Esophagus (tissue), 2 donors: ENCODE results near the gene DMD. TPM values are rescaled to one million over a fixed set of nuclear protein-coding genes. Genes with fewer than 3 reads are reported as not detected.

Experiments
- H3K27ac ChIP-seq, 2 donors: one replicate each; pipeline ENCODE4 v1.5.1; 2013; ENCODE audit warnings: low read depth in 2 of 2, mild to moderate bottlenecking in 2 of 2, inconsistent platforms in 1 of 2, low read length in 1 of 2, moderate library complexity in 1 of 2
- H3K27me3 ChIP-seq, 2 donors: one replicate each; pipeline ENCODE4 v1.6.1; 2013; ENCODE audit warnings: low read length in 2 of 2, control low read depth in 1 of 2, mild to moderate bottlenecking in 1 of 2; ENCODE audit not compliant: insufficient read depth in 2 of 2, control insufficient read depth in 1 of 2
- H3K36me3 ChIP-seq, 2 donors: one replicate each; pipeline ENCODE4 v1.6.1; 2013; ENCODE audit warnings: low read length in 1 of 2; ENCODE audit not compliant: control insufficient read depth in 2 of 2, insufficient read depth in 2 of 2
- H3K4me1 ChIP-seq, 2 donors: one replicate each; pipeline ENCODE4 v1.6.1; 2013; ENCODE audit warnings: low read length in 1 of 2; ENCODE audit not compliant: control insufficient read depth in 2 of 2, insufficient read depth in 2 of 2
- H3K4me3 ChIP-seq, 2 donors: one replicate each; pipeline ENCODE4 v1.5.1; 2013; ENCODE audit warnings: low read length in 2 of 2, mild to moderate bottlenecking in 2 of 2, low read depth in 1 of 2, moderate library complexity in 1 of 2
- H3K9me3 ChIP-seq, 2 donors: one replicate each; pipeline ENCODE4 v1.6.1; 2013; ENCODE audit warnings: mild to moderate bottlenecking in 2 of 2, low read depth in 1 of 2, low read length in 1 of 2, moderate library complexity in 1 of 2; ENCODE audit not compliant: control insufficient read depth in 2 of 2, insufficient read depth in 1 of 2
- WGBS, 2 donors: extraction: QIAGEN DNeasy Blood & Tissue Kit; methylation state at CpG; one replicate each; pipeline ENCODE4 v1.1.7; 2013; 5-methylcytosine and 5-hydroxymethylcytosine counted together
- polyA plus RNA-seq, 2 donors: library from polyadenylated mRNA; stranded (reverse); fragments of 200-250 nt; gene quantifications; one replicate each; pipeline ENCODE4 v1.2.3, GENCODE V29; 2013
- donor health status: healthy with polysubstance abuse.
- donor health status: Bipolar disorder and iron deficiency.

The DMD gene
- polyA plus RNA-seq, 2 donors = 2.4 to 3.6 TPM

DNA sequence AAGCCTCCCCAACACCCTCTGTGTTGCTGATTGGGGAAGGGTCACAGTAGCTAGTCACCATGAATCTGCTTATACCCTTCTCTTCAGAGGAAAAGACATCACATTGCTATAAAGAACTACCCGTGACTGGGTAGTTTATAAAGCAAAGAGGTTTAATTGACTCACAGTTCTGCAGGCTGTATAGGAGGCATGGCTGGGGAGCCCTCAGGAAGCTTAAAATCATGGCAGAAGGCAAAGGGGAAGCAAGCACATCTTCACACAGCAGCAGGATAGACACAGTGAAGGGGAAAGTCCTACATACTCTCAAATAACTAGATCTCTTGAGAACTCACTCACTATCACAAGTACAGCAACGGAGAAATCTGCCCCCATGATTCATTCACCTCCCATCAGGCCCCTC, 1910.1 kb downstream of the DMD start:
- H3K9me3 ChIP-seq = no peaks in the 10 kb centered on the region
- H3K4me3 ChIP-seq = no peak overlapping the region
- no peak overlapping the region for H3K27ac ChIP-seq
- H3K4me1 ChIP-seq = no peaks in the 10 kb centered on the region
- 66 to 70% methylated on average over 2 of the region's 2 CpGs for WGBS, 2 donors
- H3K36me3 ChIP-seq = no peaks in the 10 kb centered on the region
- H3K27me3 ChIP-seq = no peaks in the 10 kb centered on the region

DNA sequence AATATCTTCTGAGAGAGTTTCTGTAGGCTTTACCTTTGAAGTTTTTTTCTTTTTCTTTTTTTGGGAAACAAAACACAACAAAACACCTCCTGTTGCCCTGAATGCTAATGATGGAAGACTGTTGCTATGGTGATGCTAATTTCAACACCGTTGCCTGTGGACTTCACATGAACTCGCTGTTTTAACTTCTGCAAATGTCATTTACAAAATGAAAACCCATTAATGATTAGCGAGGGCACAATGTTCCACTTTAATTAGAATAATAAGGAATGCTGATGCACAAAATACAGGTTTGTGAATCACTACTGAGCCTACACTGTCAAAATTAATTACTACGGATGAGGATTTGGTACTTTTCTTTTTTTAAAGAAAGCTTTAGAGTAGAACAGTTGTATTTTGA, 1912.4 kb downstream of the DMD start:
- Histone ChIP-seq H3K36me3 (no peaks in the 10 kb centered on the region), H3K27me3 (no peaks in the 10 kb centered on the region), H3K9me3 (no peaks in the 10 kb centered on the region), H3K4me1 (no peaks in the 10 kb centered on the region), H3K4me3 (no peak overlapping the region), H3K27ac (no peak overlapping the region)
- 37 to 49% methylated on average over 4 of the region's 4 CpGs for WGBS, 2 donors

DNA sequence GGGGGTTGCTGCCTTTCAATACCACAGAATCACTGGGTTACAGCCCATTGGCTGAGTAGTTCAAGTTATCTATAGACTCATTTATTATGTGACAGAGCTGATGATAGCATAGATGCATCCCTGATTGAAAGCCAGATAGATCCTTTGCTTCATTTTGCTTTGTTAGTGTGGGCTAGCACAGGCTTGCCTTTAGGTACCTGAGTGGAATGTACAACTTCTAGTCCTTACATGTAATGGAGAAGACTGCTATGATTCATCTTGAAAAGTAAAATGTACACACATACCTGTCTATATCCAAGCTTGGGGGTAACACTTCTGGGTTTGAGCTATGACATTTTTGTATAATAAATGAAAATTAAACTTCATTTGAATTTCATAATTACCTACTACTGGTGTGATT, 1913.5 kb downstream of the DMD start:
- no peaks in the 10 kb centered on the region for H3K27me3 ChIP-seq
- H3K4me3 ChIP-seq = no peak overlapping the region
- H3K36me3 ChIP-seq = no peaks in the 10 kb centered on the region
- H3K9me3 ChIP-seq = no peaks in the 10 kb centered on the region
- no peak overlapping the region for H3K27ac ChIP-seq
- H3K4me1 ChIP-seq = no peaks in the 10 kb centered on the region

DNA sequence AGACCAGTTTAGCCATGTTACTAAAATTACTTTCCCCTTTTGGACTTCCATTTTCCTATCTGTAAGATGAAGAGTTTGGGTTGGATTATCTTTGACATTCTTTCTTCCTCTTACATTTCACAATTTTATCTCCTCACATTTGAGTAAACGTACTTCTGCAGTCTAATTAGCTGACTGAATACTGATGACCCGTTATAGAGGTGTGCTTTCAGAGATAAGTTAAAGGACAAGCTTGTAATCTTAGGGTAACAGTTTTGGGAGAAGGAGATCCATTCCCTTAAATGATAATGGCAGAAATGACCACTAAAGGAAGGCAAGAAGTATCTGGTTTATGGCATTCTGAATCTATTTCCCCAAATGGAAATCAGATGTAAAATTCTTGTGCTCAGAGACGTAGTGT, 1916.9 kb downstream of the DMD start:
- H3K4me3 ChIP-seq = no peak overlapping the region
- 74 to 92% methylated on average over 3 of the region's 3 CpGs for WGBS, 2 donors
- H3K36me3 ChIP-seq = no peaks in the 10 kb centered on the region
- H3K4me1 ChIP-seq = no peaks in the 10 kb centered on the region
- H3K27me3 ChIP-seq = no peaks in the 10 kb centered on the region
- no peaks in the 10 kb centered on the region for H3K9me3 ChIP-seq
- no peak overlapping the region for H3K27ac ChIP-seq

DNA sequence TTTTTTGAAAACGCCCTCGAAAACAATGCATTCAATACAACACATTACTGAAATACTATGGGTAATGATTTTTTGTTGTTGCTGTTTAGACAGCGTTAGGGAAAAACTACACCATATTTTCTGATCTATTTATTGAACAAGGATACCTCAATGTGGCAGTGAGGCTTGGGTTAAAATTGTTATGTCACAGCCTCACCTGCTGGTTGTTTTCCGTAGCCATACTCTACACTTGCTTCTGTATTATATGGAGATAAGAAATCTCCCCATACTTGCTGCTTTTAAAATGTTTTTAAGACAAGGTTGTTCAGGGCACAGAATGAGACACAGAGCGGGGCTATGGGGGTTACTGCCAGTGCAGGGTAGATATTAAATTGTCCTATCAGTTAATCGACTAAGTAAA, 1917.9 kb downstream of the DMD start:
- Histone ChIP-seq H3K9me3 (no peaks in the 10 kb centered on the region), H3K4me3 (no peak overlapping the region), H3K36me3 (no peaks in the 10 kb centered on the region), H3K4me1 (no peaks in the 10 kb centered on the region), H3K27me3 (no peaks in the 10 kb centered on the region), H3K27ac (no peak overlapping the region)
- 73 to 76% methylated on average over 6 of the region's 6 CpGs for WGBS, 2 donors

DNA sequence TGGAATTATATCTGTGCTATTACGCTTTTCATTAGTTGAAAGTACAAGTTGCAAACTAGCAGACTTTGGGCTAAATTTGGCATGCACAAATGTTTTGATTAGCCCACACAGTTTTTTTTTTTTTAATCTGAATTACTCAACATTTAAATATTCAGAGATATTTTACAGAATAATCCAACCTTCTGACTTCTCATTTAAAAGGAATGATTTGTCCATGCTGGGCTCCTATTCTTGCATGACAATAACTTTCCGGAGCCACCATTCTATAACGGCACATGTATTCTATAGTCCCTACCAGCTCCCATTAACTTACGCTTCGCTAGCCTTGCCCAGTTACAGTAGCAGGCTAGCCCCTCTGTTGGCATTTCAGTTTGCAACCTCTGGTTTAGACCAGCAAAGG, 1920.2 kb downstream of the DMD start:
- Histone ChIP-seq H3K36me3 (no peaks in the 10 kb centered on the region), H3K27ac (no peak overlapping the region), H3K27me3 (no peaks in the 10 kb centered on the region), H3K9me3 (no peaks in the 10 kb centered on the region), H3K4me1 (no peaks in the 10 kb centered on the region), H3K4me3 (no peak overlapping the region)
- 86 to 89% methylated on average over 5 of the region's 5 CpGs for WGBS, 2 donors

DNA sequence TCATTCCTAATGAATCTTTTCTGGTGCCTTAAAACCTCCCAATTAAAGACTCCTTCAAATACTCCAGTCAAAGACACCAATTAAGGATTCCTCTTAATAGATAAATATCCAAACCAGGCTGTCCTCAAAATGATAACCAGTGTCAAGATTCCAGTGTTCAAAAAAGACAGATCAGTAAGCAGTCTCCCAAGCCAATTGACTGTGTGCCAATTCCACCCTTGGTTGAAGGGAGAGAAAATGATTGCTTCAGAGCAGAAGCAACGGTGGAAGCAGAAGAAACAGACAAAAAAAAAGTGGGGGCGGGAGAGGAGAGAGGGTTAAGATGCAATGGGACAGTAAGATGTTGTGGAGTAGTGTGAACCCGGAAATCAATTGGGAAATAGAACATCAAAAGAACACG, 1923.5 kb downstream of the DMD start:
- H3K9me3 ChIP-seq = no peaks in the 10 kb centered on the region
- H3K36me3 ChIP-seq = no peaks in the 10 kb centered on the region
- H3K4me1 ChIP-seq = no peaks in the 10 kb centered on the region
- H3K4me3 ChIP-seq = no peak overlapping the region
- no peaks in the 10 kb centered on the region for H3K27me3 ChIP-seq
- WGBS, 2 donors = 65 to 66% methylated on average over 4 of the region's 4 CpGs
- no peak overlapping the region for H3K27ac ChIP-seq

DNA sequence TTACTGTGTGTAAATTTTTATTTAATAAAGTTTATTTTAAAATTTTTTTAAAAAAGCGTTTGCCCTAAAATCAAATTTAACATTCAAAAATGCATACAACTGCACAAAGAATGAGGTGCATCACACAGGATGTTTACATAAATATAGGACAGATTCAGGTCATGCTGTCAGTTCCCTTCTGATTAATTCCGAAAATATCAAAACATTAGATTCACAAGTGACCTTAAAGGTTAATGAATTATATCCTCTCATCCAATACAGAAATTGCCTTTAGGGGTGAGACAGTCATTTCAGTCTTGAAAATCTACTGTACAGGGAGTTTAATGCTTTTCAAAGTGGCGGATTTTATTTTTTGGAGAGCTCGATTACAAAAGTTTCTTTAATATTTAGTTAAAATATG, 1930.8 kb downstream of the DMD start:
- Histone ChIP-seq H3K9me3 (no peaks in the 10 kb centered on the region), H3K4me3 (no peak overlapping the region), H3K27me3 (no peaks in the 10 kb centered on the region), H3K4me1 (no peaks in the 10 kb centered on the region), H3K27ac (no peak overlapping the region), H3K36me3 (no peaks in the 10 kb centered on the region)
- 73 to 85% methylated on average over 4 of the region's 4 CpGs for WGBS, 2 donors

DNA sequence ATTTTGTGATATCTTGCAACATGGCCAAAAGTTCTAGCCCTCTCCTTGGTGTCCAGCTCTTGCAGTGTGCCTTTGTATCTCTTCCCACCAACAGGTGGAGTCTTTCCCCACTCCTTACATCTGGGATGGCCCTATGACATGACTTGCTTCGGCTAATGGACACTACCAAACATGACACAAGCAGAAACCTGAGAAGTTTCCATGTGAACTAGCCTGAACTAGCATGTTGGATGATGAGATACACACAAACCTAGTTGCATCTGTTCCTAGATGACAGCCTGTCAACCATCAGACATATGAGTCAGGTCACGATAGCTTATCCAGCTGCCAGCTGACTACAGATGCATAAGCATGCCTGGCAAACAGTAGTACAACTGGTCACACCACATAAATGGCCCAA, 1932.0 kb downstream of the DMD start:
- H3K4me1 ChIP-seq = no peaks in the 10 kb centered on the region
- H3K9me3 ChIP-seq = no peaks in the 10 kb centered on the region
- H3K4me3 ChIP-seq = no peak overlapping the region
- H3K36me3 ChIP-seq = no peaks in the 10 kb centered on the region
- H3K27me3 ChIP-seq = no peaks in the 10 kb centered on the region
- H3K27ac ChIP-seq = no peak overlapping the region
- 58 to 65% methylated on average over 2 of the region's 2 CpGs for WGBS, 2 donors

DNA sequence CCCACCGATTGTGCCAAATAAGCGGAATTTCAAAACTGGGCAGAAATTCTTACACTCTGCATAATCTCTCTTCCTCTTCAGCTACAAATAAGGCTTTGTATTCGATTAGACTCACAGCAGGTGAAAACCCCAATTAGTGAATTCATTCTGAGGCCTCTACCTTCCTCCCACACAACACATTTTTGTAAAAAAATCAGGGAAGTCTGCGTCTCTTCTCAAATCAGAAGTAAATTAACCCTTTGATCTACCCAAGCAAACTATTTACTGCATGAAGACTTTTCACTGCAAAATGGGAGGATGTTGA, 1938.9 kb downstream of the DMD start:
- 48 to 64% methylated on average over 4 of the region's 4 CpGs for WGBS, 2 donors
- no peaks in the 10 kb centered on the region for H3K36me3 ChIP-seq
- H3K4me3 ChIP-seq = no peak overlapping the region
- H3K9me3 ChIP-seq = no peaks in the 10 kb centered on the region
- H3K27ac ChIP-seq = no peak overlapping the region
- H3K27me3 ChIP-seq = no peaks in the 10 kb centered on the region
- no peaks in the 10 kb centered on the region for H3K4me1 ChIP-seq
